ENCODE data around the gene SIM1.

Gene SIM1

DNA sequence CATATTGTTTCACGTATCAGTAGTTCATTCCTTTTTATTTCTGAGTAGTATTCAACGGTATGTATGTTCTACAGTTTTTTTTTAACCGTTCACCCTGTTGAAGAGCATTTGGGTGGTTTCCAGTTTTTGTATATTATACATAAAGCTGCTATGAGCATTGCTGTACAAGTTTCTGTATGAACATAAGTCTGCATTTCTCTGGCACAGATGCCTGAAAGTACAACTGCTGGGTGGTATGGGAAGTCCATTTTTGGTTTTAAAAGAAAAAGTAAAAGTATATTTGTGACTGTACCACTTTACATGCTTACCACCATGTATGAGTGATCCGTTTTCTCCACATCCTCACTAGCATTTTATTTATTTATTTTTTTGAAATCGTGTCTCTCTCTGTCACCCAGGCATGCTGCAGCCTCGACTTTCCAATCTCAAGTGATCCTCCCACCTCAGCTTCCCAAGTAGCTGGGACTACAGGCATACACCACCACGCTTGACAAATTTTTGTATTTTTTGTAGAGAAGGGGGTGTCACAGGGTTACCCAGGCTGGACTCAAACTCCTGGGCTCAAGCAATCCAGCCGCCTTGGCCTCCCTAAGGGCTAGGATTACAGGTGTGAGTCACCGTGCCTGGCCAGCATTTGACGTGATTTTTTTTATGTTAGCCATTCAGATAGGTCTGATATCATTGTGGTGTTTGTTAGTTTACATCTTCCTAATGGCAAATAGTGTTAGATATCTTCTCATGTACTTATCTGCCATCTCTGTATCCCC lies 11.0 kb upstream of the SIM1 start:
- no peaks in the 10 kb centered on the region for H3K9me2 ChIP-seq (replicated peaks; ENCODE audit: low read depth, low read length)
- H3K9me3 ChIP-seq (ENCODE audit: insufficient read depth, low read depth, low read length): no peaks in the 10 kb centered on the region
- no peaks in the 10 kb centered on the region for H3K4me1 ChIP-seq (ENCODE audit: insufficient read depth, low read length, poor library complexity, severe bottlenecking)
- no peaks in the 10 kb centered on the region for H3K36me3 ChIP-seq (ENCODE audit: insufficient read depth, low read length)
- no peak overlapping the region for H2AFZ ChIP-seq (ENCODE audit: low read length)
- no peaks in the 10 kb centered on the region for H4K20me1 ChIP-seq (ENCODE audit: insufficient read depth, low read length, poor library complexity, severe bottlenecking)
- no peak for TF ChIP-seq EZH2phosphoT487 (IDR thresholded peaks at IDR 0.05; ENCODE audit: borderline replicate concordance)
- H3K4me3 ChIP-seq (ENCODE audit: low read length, poor library complexity, severe bottlenecking): no peak overlapping the region
- no peaks in the 10 kb centered on the region for H3K79me2 ChIP-seq (ENCODE audit: insufficient read depth, low read length)
- no peak overlapping the region for H3K9ac ChIP-seq (ENCODE audit: low read depth, low read length, poor library complexity, severe bottlenecking)
- H3K27me3 ChIP-seq (ENCODE audit: insufficient read depth, low read length, poor library complexity, severe bottlenecking): no peaks in the 10 kb centered on the region
- H3K4me2 ChIP-seq (ENCODE audit: low read depth, low read length, poor library complexity, severe bottlenecking): no peak overlapping the region
- no peaks in the 10 kb centered on the region for H3F3A ChIP-seq (ENCODE audit: low read depth)

DNA sequence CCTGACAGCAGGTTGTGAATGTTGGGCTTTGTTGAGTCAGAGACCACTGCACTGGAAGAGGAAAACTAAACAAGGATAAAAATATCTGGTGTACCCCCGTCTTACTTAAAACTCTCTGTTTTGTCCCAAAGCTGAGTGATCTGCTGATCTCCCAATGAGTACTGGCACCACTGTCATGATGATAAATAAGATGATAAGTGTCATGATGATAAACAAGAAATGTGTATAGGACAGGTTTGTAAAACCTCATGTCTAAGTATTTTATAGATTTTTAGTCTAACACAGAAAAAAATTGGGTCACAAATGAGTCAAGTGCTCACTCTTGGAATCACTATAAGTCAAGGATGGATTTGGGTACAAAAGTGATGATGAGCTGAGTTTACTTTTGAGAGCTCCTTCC lies 8.5 kb upstream of the SIM1 start:
- no peaks in the 10 kb centered on the region for H3K4me1 ChIP-seq (ENCODE audit: insufficient read depth, low read length, poor library complexity, severe bottlenecking)
- H3K9me2 ChIP-seq (replicated peaks; ENCODE audit: low read depth, low read length): no peaks in the 10 kb centered on the region
- H2AFZ ChIP-seq (ENCODE audit: low read length): 0 out of 2 replicates have a peak overlapping the region, but pooled peaks have one; percentile 29
- no peaks in the 10 kb centered on the region for H3F3A ChIP-seq (ENCODE audit: low read depth)
- H3K9me3 ChIP-seq (ENCODE audit: insufficient read depth, low read depth, low read length): no peaks in the 10 kb centered on the region
- no peaks in the 10 kb centered on the region for H3K36me3 ChIP-seq (ENCODE audit: insufficient read depth, low read length)
- no peaks in the 10 kb centered on the region for H3K79me2 ChIP-seq (ENCODE audit: insufficient read depth, low read length)
- no peak overlapping the region for H3K4me2 ChIP-seq (ENCODE audit: low read depth, low read length, poor library complexity, severe bottlenecking)
- TF ChIP-seq, protein P1, sequence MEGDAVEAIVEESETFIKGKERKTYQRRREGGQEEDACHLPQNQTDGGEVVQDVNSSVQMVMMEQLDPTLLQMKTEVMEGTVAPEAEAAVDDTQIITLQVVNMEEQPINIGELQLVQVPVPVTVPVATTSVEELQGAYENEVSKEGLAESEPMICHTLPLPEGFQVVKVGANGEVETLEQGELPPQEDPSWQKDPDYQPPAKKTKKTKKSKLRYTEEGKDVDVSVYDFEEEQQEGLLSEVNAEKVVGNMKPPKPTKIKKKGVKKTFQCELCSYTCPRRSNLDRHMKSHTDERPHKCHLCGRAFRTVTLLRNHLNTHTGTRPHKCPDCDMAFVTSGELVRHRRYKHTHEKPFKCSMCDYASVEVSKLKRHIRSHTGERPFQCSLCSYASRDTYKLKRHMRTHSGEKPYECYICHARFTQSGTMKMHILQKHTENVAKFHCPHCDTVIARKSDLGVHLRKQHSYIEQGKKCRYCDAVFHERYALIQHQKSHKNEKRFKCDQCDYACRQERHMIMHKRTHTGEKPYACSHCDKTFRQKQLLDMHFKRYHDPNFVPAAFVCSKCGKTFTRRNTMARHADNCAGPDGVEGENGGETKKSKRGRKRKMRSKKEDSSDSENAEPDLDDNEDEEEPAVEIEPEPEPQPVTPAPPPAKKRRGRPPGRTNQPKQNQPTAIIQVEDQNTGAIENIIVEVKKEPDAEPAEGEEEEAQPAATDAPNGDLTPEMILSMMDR (conservative IDR thresholded peaks at IDR 0.05; ENCODE audit: low read length): no peak
- no peak for TF ChIP-seq EZH2phosphoT487 (IDR thresholded peaks at IDR 0.05; ENCODE audit: borderline replicate concordance)
- no peak overlapping the region for H3K4me3 ChIP-seq (ENCODE audit: low read length, poor library complexity, severe bottlenecking)
- no peaks in the 10 kb centered on the region for H3K27me3 ChIP-seq (ENCODE audit: insufficient read depth, low read length, poor library complexity, severe bottlenecking)
- H4K20me1 ChIP-seq (ENCODE audit: insufficient read depth, low read length, poor library complexity, severe bottlenecking): no peaks in the 10 kb centered on the region
- H3K9ac ChIP-seq (ENCODE audit: low read depth, low read length, poor library complexity, severe bottlenecking): no peak overlapping the region

DNA sequence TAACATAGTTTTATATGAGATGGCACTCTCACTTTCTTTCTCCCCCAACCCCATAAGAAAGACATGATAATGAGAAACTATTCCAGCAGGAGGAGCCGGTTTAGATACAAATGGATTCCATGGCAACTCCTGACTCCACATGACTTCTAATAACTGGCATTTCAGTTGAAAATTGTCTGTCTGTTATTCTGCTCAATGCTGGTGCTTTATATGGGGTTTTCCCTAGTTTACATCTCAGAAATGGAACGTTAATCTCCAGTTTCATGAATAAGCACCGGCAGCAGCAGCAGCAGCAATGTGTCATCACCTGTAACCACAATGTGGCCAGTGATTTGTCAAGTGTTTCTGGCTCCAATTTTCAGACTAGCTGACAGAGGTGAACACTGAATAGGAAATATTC lies 8.0 kb upstream of the SIM1 start:
- Histone ChIP-seq H3K4me2 (ENCODE audit: low read depth, low read length, poor library complexity, severe bottlenecking) (no peak overlapping the region), H2AFZ (ENCODE audit: low read length) (no peak overlapping the region), H3K9me2 (replicated peaks; ENCODE audit: low read depth, low read length) (no peaks in the 10 kb centered on the region), H3K36me3 (ENCODE audit: insufficient read depth, low read length) (no peaks in the 10 kb centered on the region), H3K9ac (ENCODE audit: low read depth, low read length, poor library complexity, severe bottlenecking) (no peak overlapping the region), H3K9me3 (ENCODE audit: insufficient read depth, low read depth, low read length) (no peaks in the 10 kb centered on the region), H3K27me3 (ENCODE audit: insufficient read depth, low read length, poor library complexity, severe bottlenecking) (no peaks in the 10 kb centered on the region), H3K4me1 (ENCODE audit: insufficient read depth, low read length, poor library complexity, severe bottlenecking) (no peaks in the 10 kb centered on the region), H3K4me3 (ENCODE audit: low read length, poor library complexity, severe bottlenecking) (no peak overlapping the region), H3K79me2 (ENCODE audit: insufficient read depth, low read length) (no peaks in the 10 kb centered on the region), H4K20me1 (ENCODE audit: insufficient read depth, low read length, poor library complexity, severe bottlenecking) (no peaks in the 10 kb centered on the region), H3F3A (ENCODE audit: low read depth) (no peaks in the 10 kb centered on the region)
- no peak for TF ChIP-seq EZH2phosphoT487 (IDR thresholded peaks at IDR 0.05; ENCODE audit: borderline replicate concordance)

DNA sequence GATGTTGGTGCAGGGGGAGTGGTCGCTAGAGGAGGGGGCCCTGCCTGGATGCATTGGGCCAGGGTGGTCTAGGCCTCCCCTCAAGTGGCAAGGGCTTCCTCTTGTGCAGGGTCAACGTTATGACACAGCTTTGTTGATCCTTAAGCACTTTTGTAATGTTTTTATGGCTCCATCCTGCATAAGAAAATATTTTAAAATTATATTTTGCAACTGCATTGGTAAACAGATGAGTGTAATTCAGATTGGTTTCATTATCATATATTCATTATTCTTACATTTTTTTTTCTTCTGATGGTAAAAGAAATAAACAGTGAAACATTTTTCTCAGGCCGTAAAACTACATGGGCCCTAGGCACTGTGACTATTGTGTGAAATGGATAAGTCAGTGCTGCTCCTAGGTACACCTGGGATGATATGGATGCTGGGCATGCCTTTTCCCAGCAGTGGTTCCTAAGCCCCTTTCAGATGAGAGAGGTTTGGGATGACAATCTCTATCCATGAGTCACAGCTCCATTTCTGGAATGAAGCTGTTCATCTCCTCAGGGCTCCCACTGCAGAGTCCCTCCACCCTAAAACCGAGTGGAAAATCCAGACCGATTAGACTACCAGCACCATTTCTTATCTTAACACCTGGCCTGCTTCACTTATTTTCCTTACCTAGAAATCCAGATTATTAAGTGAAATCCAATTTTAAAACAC lies 5.8 kb upstream of the SIM1 start:
- Histone ChIP-seq H3K27me3 (ENCODE audit: insufficient read depth, low read length, poor library complexity, severe bottlenecking) (no peaks in the 10 kb centered on the region), H3K4me3 (ENCODE audit: low read length, poor library complexity, severe bottlenecking) (no peak overlapping the region), H2AFZ (ENCODE audit: low read length) (no peak overlapping the region), H3K9ac (ENCODE audit: low read depth, low read length, poor library complexity, severe bottlenecking) (no peak overlapping the region), H4K20me1 (ENCODE audit: insufficient read depth, low read length, poor library complexity, severe bottlenecking) (no peaks in the 10 kb centered on the region), H3K9me2 (replicated peaks; ENCODE audit: low read depth, low read length) (no peaks in the 10 kb centered on the region), H3K9me3 (ENCODE audit: insufficient read depth, low read depth, low read length) (no peaks in the 10 kb centered on the region), H3F3A (ENCODE audit: low read depth) (no peaks in the 10 kb centered on the region), H3K79me2 (ENCODE audit: insufficient read depth, low read length) (no peaks in the 10 kb centered on the region), H3K4me1 (ENCODE audit: insufficient read depth, low read length, poor library complexity, severe bottlenecking) (no peaks in the 10 kb centered on the region), H3K36me3 (ENCODE audit: insufficient read depth, low read length) (no peaks in the 10 kb centered on the region), H3K4me2 (ENCODE audit: low read depth, low read length, poor library complexity, severe bottlenecking) (no peak overlapping the region)
- no peak for TF ChIP-seq EZH2phosphoT487 (IDR thresholded peaks at IDR 0.05; ENCODE audit: borderline replicate concordance)
- TF ChIP-seq, protein P1 (conservative IDR thresholded peaks at IDR 0.05; ENCODE audit: low read length): no peak
